ENCODE measurements around the gene KRTAP9-1. TPM values are rescaled to one million over a fixed set of nuclear protein-coding genes. Genes with fewer than 3 reads are reported as not detected.
"Not testable (repeated sequence)": the region's sequence is repeated elsewhere in the genome, so short reads cannot be mapped to it uniquely, and the experiment has no call there.

The KRTAP9-1 gene
- total RNA-seq, 1 experiment from 2014 or later: not detected

DNA sequence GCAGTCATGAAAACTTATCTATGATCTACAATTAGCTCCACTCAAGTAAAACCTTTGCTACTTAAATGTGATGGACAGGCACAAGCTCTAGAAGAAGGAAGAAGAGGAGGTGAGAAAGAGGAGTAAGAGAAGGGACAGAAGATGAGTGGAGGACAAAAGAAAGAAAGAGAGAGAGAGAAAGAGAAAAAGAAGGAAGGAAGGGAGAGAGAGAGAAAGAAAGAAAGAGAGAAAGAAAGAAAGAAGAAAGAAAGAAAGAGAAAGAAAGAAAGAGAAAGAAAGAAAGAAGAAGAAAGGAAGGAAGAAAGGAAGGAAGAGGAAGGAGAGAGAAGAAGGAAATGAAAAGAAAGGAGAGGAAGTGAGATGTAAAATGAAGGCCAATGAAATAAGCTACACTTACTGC, 40.4 kb downstream of the KRTAP9-1 start:
- Mint-ChIP-seq H3K4me3 (ENCODE audit: unreplicated experiment) (no peak overlapping the region), H3K27ac (ENCODE audit: unreplicated experiment) (no peak overlapping the region), H3K9me3 (ENCODE audit: unreplicated experiment) (no peaks in the 10 kb centered on the region), H3K36me3 (ENCODE audit: insufficient read depth, unreplicated experiment) (no peaks in the 10 kb centered on the region), H3K27me3 (ENCODE audit: insufficient read depth, unreplicated experiment) (peaks cover 4% of the 10 kb centered on the region), H3K4me1 (ENCODE audit: low read depth, unreplicated experiment) (no peaks in the 10 kb centered on the region)
- H3K4me3 ChIP-seq (ENCODE audit: low read depth, low read length): no peak overlapping the region
- TF ChIP-seq, protein P1, sequence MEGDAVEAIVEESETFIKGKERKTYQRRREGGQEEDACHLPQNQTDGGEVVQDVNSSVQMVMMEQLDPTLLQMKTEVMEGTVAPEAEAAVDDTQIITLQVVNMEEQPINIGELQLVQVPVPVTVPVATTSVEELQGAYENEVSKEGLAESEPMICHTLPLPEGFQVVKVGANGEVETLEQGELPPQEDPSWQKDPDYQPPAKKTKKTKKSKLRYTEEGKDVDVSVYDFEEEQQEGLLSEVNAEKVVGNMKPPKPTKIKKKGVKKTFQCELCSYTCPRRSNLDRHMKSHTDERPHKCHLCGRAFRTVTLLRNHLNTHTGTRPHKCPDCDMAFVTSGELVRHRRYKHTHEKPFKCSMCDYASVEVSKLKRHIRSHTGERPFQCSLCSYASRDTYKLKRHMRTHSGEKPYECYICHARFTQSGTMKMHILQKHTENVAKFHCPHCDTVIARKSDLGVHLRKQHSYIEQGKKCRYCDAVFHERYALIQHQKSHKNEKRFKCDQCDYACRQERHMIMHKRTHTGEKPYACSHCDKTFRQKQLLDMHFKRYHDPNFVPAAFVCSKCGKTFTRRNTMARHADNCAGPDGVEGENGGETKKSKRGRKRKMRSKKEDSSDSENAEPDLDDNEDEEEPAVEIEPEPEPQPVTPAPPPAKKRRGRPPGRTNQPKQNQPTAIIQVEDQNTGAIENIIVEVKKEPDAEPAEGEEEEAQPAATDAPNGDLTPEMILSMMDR (IDR thresholded peaks at IDR 0.05; ENCODE audit: insufficient read depth in 1 of 2, low read depth in 1 of 2, low read length in 1 of 2, severe bottlenecking in 1 of 2, unreplicated experiment in 1 of 2): no peak
- no peaks in the 10 kb centered on the region for H3K9me3 ChIP-seq
- H3K27me3 ChIP-seq (replicated peaks; ENCODE audit: control insufficient read depth, insufficient read depth, low read length): no peaks in the 10 kb centered on the region
- intact Hi-C loops (cut with micrococcal nuclease; ENCODE audit: unreplicated experiment): no loop called here
- CTCF ChIA-PET: interaction anchor here (0.7 kb wide), 1 partner anchor 335 kb away, joined by 5 read pairs; no protein-coding TSS in a partner anchor
- H3K36me3 ChIP-seq (ENCODE audit: control insufficient read depth, insufficient read depth, low read length): no peaks in the 10 kb centered on the region
- DNase-seq: no peak
- no TSS peak for BruUV-seq (replicated peaks)
- POLR2A ChIA-PET: no interaction called here
- no peaks in the 10 kb centered on the region for H3K4me1 ChIP-seq

DNA sequence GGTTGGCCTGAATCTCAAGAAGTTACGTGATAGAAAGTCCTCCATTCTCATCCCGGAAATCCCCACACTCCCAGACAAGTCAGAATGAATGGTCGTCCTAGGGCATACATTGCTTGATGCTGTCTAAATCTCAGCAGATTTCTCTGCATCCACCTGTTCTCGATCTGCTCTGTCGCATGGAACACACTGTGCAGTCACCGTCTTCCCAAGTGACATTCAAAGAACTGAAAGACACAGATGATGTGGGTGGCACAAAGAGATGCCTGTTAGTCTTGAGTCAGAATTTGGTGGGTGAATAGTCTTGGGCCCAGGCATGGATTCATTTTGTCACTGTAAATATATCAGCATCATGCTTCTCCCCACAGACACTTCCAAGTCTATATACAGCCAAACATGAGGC, 42.0 kb downstream of the KRTAP9-1 start:
- Histone ChIP-seq H3K36me3 (ENCODE audit: control insufficient read depth, insufficient read depth, low read length) (no peaks in the 10 kb centered on the region), H3K9me3 (no peaks in the 10 kb centered on the region), H3K4me3 (ENCODE audit: low read depth, low read length) (no peak overlapping the region), H3K4me1 (no peaks in the 10 kb centered on the region), H3K27me3 (replicated peaks; ENCODE audit: control insufficient read depth, insufficient read depth, low read length) (no peaks in the 10 kb centered on the region)
- no peak overlapping the region for H3K27ac Mint-ChIP-seq (ENCODE audit: unreplicated experiment)
- H3K9me3 Mint-ChIP-seq (ENCODE audit: unreplicated experiment): no peaks in the 10 kb centered on the region
- ChIA-PET POLR2A (no interaction called here), CTCF (no interaction called here)
- no peaks in the 10 kb centered on the region for H3K4me1 Mint-ChIP-seq (ENCODE audit: low read depth, unreplicated experiment)
- no peaks in the 10 kb centered on the region for H3K36me3 Mint-ChIP-seq (ENCODE audit: insufficient read depth, unreplicated experiment)
- H3K27me3 Mint-ChIP-seq (ENCODE audit: insufficient read depth, unreplicated experiment): peaks cover 4% of the 10 kb centered on the region
- TF ChIP-seq, protein P1 (IDR thresholded peaks at IDR 0.05; ENCODE audit: insufficient read depth in 1 of 2, low read depth in 1 of 2, low read length in 1 of 2, severe bottlenecking in 1 of 2, unreplicated experiment in 1 of 2): no peak
- H3K4me3 Mint-ChIP-seq (ENCODE audit: unreplicated experiment): no peak overlapping the region
- DNase-seq: no peak
- intact Hi-C loops (cut with micrococcal nuclease; ENCODE audit: unreplicated experiment): no loop called here
- BruUV-seq (replicated peaks): no TSS peak

DNA sequence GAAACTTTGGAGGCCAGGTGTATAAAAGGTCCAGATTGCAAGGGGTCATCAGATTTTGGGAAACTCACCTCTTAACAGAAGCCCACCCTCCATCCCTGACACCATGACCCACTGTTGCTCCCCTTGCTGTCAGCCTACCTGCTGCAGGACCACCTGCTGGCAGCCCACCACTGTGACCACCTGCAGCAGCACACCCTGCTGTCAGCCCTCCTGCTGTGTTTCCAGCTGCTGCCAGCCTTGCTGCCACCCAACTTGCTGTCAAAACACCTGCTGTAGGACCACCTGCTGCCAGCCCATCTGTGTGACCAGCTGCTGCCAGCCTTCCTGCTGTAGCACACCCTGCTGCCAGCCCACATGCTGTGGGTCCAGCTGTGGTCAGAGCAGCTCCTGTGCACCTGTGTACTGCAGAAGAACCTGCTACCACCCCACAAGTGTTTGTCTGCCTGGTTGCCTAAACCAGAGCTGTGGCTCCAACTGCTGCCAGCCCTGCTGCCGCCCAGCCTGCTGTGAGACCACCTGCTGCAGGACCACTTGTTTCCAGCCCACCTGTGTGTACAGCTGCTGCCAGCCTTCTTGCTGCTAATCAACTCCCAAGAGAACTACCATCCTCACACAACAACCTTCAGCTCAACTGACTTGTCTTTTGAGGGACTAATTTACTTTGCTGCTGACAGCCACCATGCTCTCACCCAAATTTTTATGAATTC, 42.9 kb downstream of the KRTAP9-1 start, which contains the start of gene KRTAP9-3:
Gene KRTAP9-3, plus strand, starts transcription at position 51 of the 707 bp plus-strand sequence. Its CDS starts 53 bp downstream, at position 104.
- H3K9me3 ChIP-seq; H3K9me3 Mint-ChIP-seq (ENCODE audit: unreplicated experiment); H3K36me3 ChIP-seq (ENCODE audit: control insufficient read depth, insufficient read depth, low read length); H3K27me3 Mint-ChIP-seq (ENCODE audit: insufficient read depth, unreplicated experiment); H3K27me3 ChIP-seq (replicated peaks; ENCODE audit: control insufficient read depth, insufficient read depth, low read length); H3K36me3 Mint-ChIP-seq (ENCODE audit: insufficient read depth, unreplicated experiment); H3K4me1 Mint-ChIP-seq (ENCODE audit: low read depth, unreplicated experiment); DNase-seq; BruUV-seq (replicated peaks); H3K4me1 ChIP-seq; H3K27ac Mint-ChIP-seq (ENCODE audit: unreplicated experiment); intact Hi-C loops (cut with micrococcal nuclease; ENCODE audit: unreplicated experiment); CTCF ChIA-PET; H3K4me3 ChIP-seq (ENCODE audit: low read depth, low read length); H3K4me3 Mint-ChIP-seq (ENCODE audit: unreplicated experiment): not testable (repeated sequence)
- POLR2A ChIA-PET: interaction anchor here (0.6 kb wide), 1 partner anchor 174 kb away, joined by 6 read pairs; no protein-coding TSS in a partner anchor

DNA sequence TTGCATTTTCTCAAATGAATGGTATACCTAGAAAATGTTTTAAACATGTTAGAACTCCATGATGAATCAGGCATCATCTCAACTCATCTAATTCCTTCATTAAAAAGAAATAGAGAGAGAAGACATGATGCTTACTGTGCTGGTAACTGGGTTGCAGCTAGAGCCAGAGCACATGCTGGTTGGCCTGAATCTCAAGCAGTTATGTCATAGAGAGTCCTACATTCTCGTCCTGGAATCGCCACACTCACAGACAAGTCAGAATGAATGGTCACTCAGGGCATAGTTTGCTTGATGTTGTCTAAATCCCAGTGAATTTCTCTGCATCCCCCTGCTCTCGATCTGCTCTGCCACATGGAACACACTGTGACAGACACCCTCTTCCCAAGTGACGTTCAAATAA, 47.4 kb downstream of the KRTAP9-1 start:
- intact Hi-C loops (cut with micrococcal nuclease; ENCODE audit: unreplicated experiment); POLR2A ChIA-PET; DNase-seq; H3K9me3 ChIP-seq; H3K27me3 ChIP-seq (replicated peaks; ENCODE audit: control insufficient read depth, insufficient read depth, low read length); H3K4me1 Mint-ChIP-seq (ENCODE audit: low read depth, unreplicated experiment); H3K4me3 Mint-ChIP-seq (ENCODE audit: unreplicated experiment); H3K27ac Mint-ChIP-seq (ENCODE audit: unreplicated experiment); H3K27me3 Mint-ChIP-seq (ENCODE audit: insufficient read depth, unreplicated experiment); H3K4me1 ChIP-seq; H3K4me3 ChIP-seq (ENCODE audit: low read depth, low read length); H3K36me3 ChIP-seq (ENCODE audit: control insufficient read depth, insufficient read depth, low read length); H3K36me3 Mint-ChIP-seq (ENCODE audit: insufficient read depth, unreplicated experiment); CTCF ChIA-PET; BruUV-seq (replicated peaks): not testable (repeated sequence)
- peaks cover 10% of the 10 kb centered on the region for H3K9me3 Mint-ChIP-seq (ENCODE audit: unreplicated experiment)

DNA sequence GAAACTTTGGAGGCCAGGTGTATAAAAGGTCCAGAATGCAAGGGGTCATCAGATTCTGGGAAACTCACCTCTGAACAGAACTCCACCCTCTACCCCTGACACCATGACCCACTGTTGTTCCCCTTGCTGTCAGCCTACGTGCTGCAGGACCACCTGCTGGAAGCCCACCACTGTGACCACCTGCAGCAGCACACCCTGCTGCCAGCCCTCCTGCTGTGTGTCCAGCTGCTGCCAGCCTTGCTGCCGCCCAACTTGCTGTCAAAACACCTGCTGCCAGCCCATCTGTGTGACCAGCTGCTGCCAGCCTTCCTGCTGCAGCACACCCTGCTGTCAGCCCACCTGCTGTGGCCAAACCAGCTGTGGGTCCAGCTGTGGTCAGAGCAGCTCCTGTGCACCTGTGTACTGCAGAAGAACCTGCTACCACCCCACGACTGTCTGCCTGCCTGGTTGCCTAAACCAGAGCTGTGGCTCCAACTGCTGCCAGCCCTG, 48.3 kb downstream of the KRTAP9-1 start, which contains the start of gene KRTAP9-8:
Gene KRTAP9-8, plus strand, starts transcription at position 51 of the 489 bp plus-strand sequence. Its CDS starts 53 bp downstream, at position 104.
- BruUV-seq (replicated peaks); H3K4me3 Mint-ChIP-seq (ENCODE audit: unreplicated experiment); H3K27me3 ChIP-seq (replicated peaks; ENCODE audit: control insufficient read depth, insufficient read depth, low read length); H3K36me3 ChIP-seq (ENCODE audit: control insufficient read depth, insufficient read depth, low read length); H3K27ac Mint-ChIP-seq (ENCODE audit: unreplicated experiment); POLR2A ChIA-PET; H3K36me3 Mint-ChIP-seq (ENCODE audit: insufficient read depth, unreplicated experiment); CTCF ChIA-PET; H3K27me3 Mint-ChIP-seq (ENCODE audit: insufficient read depth, unreplicated experiment); H3K9me3 ChIP-seq; H3K4me1 Mint-ChIP-seq (ENCODE audit: low read depth, unreplicated experiment); intact Hi-C loops (cut with micrococcal nuclease; ENCODE audit: unreplicated experiment); H3K4me3 ChIP-seq (ENCODE audit: low read depth, low read length); H3K4me1 ChIP-seq; DNase-seq: not testable (repeated sequence)
- H3K9me3 Mint-ChIP-seq (ENCODE audit: unreplicated experiment): peaks cover 19% of the 10 kb centered on the region
